EL (cell line): ENCODE measurements around the gene HERC2.
"Not testable (repeated sequence)": the region's sequence is repeated elsewhere in the genome, so short reads cannot be mapped to it uniquely, and the experiment has no call there.

Experiments used
- DNase-seq: peaks from one replicate; pipeline ENCODE4 v3.0.0-alpha.2; 2016

The HERC2 gene, protein sequence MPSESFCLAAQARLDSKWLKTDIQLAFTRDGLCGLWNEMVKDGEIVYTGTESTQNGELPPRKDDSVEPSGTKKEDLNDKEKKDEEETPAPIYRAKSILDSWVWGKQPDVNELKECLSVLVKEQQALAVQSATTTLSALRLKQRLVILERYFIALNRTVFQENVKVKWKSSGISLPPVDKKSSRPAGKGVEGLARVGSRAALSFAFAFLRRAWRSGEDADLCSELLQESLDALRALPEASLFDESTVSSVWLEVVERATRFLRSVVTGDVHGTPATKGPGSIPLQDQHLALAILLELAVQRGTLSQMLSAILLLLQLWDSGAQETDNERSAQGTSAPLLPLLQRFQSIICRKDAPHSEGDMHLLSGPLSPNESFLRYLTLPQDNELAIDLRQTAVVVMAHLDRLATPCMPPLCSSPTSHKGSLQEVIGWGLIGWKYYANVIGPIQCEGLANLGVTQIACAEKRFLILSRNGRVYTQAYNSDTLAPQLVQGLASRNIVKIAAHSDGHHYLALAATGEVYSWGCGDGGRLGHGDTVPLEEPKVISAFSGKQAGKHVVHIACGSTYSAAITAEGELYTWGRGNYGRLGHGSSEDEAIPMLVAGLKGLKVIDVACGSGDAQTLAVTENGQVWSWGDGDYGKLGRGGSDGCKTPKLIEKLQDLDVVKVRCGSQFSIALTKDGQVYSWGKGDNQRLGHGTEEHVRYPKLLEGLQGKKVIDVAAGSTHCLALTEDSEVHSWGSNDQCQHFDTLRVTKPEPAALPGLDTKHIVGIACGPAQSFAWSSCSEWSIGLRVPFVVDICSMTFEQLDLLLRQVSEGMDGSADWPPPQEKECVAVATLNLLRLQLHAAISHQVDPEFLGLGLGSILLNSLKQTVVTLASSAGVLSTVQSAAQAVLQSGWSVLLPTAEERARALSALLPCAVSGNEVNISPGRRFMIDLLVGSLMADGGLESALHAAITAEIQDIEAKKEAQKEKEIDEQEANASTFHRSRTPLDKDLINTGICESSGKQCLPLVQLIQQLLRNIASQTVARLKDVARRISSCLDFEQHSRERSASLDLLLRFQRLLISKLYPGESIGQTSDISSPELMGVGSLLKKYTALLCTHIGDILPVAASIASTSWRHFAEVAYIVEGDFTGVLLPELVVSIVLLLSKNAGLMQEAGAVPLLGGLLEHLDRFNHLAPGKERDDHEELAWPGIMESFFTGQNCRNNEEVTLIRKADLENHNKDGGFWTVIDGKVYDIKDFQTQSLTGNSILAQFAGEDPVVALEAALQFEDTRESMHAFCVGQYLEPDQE (N-terminal part only)

DNA sequence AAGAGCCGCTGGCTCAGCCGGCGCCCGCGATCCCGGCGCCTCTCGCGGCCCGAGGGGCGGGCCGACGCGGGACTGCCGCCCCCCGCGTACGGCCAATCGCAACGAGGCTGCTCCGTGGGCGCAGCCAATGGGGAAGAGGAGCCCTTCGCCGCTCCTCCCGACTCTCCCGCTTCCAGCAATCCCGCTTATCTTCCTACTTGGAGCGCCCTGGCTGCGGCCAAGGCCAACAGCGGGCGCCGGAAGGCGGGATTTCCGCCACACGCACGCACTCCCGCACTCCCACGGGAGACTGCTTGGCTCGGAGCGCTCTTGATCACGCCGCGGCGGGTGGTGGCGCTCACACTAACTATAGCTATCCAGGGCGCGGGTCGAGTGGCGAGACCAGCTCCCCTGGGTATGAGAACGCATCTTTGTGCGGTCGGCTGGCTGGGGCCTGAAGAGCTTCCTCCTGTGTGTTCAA lies at the start of gene HERC2:
HERC2 (minus strand) TSS at position 51 of the 460 bp plus-strand sequence. CDS start 746 bp downstream, outside the sequence.
- not testable (repeated sequence) for DNase-seq

DNA sequence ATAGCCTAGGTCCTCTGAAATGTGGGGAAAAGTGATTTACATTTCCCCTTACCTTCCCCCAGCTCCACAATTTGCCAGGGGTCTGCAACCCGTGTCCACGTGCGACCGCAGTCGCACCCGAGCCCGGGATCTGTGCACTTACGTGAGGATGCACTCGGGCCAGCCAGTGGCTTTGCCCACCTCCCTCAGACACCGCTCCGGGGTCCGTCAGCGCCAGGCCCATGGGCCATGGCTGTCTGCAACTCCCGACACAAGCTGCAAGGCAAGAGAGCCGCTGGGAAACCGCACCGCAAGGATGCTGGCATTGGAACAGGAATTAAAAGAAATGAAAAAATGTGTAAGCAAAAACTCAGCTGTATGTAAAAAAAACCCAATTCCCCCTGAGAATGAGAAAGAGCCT lies 43.5 kb upstream of the HERC2 start:
- not testable (repeated sequence) for DNase-seq

DNA sequence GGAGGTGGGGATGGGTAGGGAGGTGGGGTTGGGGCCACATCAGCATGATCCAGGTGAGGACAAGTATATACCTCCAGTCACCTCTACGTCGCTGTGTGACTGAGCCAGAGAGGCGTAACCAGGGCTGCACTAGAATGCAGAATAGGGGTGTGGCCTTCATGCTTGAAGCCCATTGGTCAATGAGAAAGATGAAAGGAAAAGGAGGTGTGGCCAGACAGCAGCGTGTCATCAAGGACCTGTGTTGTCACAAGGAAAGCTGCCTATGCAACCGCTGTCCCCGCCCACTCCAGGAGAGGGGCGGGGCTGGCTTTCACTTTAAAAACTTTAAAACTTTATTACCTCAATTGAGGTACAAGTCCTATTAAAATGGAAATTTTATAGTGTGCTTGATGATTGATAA lies 36.0 kb upstream of the HERC2 start, which contains the start of gene GOLGA6L24:
GOLGA6L24 (minus strand) TSS at position 101 of the 400 bp plus-strand sequence; CDS start at position 40, 61 bp downstream.
- DNase-seq = not testable (repeated sequence)

DNA sequence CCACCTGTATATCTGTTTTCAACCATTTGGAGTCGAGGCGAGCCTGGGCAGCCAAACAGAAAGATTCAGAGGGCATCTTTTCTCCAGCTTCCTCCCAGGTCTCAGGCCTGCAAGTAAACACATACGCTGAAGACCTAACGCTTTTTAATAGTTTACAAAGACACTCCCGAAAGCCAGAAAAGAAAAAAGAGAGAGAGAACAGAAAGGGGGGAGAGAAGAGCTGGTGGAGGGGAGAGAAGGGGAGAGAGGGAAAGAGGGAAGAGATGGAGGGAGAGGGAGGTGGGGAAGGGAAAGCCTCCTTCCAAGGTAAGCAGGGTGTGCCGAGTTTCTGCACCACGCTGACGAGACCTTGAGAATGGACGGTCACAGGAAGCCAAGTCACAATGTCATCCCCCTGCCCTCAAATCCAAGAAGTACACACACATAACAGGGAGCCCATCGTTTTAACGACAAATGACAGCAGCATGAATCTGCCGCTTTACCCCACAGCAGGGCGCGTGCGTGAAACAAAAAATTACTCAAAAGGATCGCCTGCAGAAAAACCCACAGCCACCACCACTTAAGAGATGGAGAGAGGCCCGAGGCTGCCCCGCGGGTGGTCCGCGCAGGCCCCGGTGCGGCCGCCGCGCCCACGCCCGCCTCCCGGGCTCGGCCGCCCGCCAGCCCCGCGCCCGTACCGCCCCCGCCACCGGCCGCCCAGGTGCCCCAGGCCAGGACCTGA lies 461 bp downstream of the HERC2 start:
- not testable (repeated sequence) for DNase-seq

DNA sequence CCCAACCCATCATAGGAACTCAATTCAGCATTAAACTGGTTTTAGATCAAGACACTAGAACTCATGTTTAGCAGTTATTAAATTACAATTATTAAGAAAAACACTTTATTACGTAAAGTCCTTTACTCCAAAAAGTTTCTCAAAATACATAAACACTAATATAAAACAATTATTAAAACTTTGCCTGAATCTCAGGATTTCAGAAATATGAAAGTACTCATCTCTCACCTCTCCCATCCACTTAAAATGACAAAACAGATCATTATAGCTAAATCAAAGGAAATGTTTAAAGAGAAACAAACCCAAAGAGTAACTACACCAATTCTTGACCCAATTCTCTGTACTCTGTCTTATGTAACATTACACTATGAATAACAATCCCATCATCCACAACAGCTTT lies 2.3 kb downstream of the HERC2 start:
- not testable (repeated sequence) for DNase-seq

DNA sequence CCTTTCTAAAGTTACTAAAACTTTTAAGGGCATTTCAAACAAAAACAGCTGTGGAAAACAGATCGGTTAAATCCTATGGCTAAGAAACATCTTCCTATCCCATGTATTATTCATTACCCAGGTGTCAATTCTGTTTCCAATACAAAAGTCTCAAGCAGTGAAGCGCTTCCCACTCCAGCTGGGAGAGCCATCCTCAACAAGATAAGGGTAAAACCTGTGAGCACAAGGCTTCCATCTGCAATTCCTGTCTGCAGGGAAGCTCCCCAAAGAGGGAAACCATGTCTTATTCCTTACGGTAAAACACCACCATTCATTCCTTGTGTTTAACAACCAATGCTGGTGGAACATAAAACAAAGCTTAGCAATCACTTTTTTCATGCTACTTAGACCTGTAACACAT lies 3.2 kb downstream of the HERC2 start:
- DNase-seq = not testable (repeated sequence)

DNA sequence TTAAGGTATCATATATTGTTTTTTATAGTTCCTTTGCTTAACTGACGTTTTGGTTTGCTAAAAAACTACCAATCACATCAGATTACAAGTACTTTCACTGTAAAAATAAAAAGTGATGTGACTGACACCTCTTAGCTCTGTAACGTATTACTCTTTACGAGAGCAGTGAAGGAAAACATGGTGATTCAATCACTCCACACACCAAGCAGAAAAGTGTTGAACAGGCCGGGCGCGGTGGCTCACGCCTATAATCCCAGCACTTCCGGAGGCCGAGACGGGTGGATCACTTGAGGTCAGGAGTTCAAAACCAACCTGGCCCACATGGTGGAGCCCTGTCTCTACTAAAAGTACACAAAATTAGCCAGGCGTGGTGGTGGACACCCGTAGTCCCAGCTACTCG lies 3.9 kb downstream of the HERC2 start:
- DNase-seq = not testable (repeated sequence)

DNA sequence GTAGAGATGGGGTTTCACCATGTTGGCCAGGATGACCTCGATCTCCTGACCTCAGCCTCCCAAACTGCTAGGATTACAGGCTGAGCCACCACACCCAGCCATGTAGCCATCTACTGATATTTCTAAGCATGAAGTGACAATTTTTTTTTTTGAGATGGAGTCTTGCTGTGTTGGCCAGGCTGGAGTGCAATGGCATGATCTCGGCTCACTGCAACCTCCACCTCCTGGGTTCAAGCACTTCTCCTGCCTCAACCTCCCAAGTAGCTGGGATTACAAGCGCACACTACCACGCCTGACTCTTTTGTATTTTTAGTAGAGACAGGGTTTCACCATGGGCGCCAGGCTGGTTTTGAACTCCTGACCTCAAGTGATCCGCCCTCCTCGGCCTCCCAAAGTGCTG lies 5.0 kb downstream of the HERC2 start:
- DNase-seq = not testable (repeated sequence)

DNA sequence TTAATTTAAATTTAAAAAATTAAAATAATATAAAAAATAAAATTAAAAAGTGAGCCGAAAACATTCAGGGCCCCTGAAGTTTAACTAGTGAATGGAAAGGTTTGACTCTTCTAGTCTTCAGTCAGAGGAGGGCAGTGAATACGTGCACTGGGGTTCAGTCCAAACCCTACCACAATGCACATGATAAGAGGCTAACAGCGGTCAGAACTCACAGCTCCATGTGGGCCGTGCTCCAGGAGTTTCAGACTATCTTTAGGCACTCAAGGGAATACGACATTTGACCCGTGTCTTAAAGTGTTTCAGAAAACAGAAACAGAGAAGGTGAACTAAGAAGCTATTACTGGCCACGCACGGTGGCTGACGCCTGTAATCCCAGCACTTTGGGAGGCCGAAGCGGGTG lies 11.5 kb downstream of the HERC2 start:
- not testable (repeated sequence) for DNase-seq

DNA sequence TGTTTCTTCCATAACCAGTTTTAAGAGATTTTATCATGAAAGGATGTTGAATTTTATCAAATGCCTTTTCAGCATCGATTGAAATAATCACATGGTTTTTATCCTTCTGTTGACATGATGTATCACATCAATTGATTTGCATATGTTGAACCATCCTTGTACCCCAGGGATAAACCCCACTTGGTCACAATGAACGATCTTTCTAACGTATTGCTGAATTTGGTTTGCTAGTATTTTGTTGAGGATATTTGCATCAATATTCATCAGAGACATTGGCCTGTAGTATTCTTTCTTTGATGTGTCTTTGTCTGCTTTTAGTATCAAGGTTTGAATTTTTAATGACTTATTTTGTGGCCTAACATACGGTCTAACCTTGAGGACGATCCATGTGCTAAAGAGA lies 13.3 kb downstream of the HERC2 start:
- DNase-seq = not testable (repeated sequence)

DNA sequence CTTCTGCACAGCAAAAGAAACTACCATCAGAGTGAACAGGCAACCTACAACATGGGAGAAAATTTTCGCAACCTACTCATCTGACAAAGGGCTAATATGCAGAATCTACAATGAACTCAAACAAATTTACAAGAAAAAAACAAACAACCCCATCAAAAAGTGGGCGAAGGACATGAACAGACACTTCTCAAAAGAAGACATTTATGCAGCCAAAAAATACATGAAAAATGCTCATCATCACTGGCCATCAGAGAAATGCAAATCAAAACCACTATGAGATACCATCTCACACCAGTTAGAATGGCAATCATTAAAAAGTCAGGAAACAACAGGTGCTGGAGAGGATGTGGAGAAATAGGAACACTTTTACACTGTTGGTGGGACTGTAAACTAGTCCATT lies 16.3 kb downstream of the HERC2 start:
- not testable (repeated sequence) for DNase-seq

DNA sequence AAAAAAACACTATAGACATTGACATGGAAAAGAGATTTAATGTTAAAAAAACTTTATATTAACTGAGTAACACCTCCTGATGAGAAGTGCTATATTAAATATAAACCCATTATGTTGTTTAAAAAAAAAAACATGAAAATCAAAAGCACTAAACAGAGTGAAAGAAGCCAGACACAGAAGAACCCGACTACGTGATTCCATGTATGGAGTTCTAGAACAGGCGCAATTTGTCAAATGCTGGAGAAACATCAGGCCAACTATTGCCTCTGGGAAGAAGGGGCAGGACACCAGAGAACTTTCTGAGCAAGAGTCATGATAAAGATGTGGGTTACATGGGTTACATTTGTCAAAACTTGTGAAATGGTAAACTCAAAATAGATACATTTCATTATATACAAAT lies 24.5 kb downstream of the HERC2 start:
- DNase-seq = not testable (repeated sequence)

DNA sequence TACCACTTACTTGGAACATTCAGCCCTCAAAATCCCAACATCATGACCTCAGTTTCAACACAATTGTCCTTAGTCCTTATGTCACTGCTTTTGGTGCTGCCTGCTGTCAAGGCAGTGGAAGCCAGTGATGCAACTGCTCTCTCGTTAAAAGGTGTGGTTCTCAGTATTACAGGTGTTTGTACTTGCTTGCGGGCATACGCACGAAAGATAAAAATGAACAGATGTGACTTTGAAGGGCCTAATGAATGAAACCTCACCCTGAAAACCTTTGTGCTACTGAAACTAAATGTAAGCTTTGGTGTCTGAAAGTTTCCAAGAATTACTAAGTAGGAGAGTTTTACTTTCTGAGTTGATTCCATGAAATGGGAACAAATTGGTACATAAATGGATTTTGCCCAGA lies 25.2 kb downstream of the HERC2 start:
- DNase-seq = not testable (repeated sequence)

DNA sequence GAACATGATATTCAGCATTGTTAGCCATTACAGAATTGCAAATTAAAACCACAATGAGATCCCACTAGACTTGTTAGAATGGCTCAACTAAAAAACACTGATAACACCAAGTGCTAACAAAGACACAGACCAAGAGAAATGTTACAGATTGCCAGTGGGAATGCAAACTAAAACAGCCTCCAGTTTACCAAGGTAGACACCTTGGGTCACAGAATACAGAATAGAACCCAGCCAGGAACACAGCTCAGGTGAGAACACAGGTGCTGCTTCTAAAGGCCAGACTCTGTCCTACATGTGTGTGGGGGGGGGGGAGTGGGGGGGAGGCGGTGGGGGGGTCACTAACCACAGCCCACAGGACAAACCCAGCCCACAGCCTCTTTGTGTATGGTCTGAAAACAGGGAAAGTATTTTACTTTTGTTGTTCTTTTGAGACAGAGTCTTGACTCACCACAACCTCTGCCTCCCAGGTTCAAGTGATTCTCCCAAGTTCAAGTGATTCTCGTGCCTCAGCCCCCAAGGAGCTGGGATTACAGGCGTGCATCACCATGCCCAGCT lies 26.9 kb downstream of the HERC2 start:
- not testable (repeated sequence) for DNase-seq

DNA sequence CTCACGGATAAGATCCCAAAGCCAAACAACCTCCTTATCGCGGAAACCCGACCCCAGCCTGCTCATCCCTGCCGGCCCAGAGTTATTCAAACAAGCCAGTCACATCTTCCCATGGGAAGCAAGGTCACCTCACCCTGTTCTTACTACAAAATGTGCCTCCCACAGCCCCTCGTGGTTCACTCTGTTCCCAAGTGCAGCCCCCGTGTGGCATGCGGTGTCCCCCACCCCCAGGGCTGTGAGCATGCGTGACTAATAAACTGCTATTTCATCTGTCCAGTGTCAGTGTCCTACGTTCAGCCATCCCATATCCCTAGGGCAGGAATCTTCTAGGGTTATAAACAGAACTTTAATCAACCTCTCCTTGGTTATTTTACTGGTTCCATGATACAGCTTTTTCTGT lies 27.4 kb downstream of the HERC2 start:
- not testable (repeated sequence) for DNase-seq

DNA sequence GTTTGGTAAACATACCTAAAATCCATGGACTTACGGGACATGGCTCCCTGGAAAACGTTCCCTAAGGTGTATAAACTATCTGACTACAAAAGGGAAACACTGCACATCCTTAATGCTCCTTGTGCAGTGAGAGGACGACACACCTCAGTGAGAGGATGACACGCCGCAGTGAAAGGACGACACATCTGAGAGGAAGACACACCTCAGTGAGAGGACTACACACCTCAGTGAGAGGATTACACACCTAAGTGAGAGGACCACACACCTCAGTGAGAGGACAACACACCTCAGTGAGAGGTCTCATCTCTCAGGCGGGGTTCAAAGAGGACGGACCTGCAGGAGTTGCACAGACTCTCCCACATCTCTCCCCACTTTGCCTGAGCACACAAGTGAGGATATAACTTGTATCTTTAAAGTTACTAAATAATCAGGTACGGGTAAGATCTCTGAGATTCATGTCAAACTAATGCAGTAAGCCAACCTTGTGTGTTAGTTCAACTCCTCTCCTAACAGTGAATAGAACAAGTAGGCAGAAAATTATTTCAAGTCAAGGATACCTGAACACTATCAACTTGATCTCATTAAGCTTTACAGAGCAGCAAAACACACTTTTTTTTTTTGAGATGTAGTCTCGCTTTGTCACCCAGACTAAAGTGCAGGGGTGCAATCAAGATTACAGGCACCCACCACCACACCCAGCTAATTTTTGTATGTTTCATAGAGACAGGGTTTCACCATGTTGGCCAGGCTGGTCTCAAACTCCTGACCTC lies 32.1 kb downstream of the HERC2 start:
- DNase-seq = no peak

DNA sequence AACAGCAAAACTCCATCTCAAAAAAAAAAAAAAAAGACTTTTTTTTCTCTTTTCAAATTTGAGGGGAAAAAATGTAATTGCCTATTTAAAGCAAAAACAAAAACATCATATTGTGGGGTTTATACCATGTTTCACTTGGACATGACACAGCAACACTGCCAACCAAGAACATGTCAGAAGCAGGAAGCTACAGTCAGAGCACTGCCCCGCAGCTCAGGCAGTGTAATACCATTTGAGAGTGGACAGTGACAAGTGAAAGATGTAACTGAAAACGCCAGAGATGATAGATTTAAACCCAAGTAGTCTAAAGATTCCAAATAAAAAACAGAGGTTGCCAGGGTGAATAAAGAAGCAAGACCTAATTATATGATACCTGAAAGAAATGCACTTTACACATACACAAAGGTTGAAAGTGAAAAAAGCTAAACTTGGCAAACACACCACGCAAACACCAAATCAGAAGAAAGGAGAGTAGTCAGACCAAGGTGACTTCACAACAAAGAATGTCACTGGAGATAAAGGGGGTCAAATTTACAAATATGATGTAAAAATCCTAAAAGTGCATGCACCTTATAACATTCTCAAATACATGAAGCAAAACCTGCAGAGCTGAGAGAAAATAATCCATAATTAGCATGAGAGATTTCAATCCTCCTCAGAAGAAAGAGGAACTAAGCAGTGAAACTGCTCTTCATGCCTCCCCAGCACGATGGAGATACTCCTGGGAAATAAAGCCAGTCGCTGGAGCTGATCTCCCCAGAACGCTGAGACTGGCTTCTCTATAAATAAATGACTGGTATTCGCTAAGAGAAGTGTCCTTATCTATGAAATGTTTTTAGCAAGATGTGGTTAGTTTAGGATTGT lies 32.9 kb downstream of the HERC2 start:
- not testable (repeated sequence) for DNase-seq

DNA sequence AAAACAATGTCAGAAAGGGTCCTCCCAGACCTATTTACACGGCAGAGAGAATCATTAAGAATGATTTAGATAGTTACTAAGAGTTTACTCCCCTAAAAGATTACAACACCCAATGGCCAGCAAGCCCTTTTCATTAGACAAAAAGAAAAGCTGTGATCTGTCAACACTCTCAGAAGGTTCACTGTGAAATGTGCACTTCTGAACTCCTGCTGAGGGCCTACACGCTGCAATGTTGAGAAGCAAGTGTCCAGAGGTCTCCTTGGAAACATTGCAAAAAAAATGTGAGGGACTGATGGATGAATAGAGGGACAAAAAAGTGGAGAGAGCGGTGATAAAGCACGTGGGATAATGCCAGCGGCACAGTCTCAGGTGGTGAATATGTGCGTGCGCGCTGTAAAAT lies 35.3 kb downstream of the HERC2 start:
- not testable (repeated sequence) for DNase-seq

DNA sequence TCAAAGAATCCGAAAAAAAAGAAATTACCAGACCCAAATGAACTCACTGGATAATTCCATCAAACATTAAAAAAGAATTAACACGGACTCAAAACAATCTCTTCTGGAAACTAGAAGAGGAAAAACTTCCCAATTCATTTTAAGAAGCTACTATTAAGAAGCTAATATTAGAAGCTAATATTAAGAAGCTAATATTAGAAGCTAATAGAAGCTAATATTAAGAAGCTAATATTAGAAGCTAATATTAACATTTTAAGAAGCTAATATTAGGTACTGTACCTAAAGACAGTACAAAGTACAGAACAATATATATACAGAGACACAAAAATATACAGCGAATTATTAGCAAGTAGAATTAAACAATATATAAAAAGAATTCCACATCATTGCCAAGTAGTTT lies 35.9 kb downstream of the HERC2 start:
- no peak for DNase-seq

DNA sequence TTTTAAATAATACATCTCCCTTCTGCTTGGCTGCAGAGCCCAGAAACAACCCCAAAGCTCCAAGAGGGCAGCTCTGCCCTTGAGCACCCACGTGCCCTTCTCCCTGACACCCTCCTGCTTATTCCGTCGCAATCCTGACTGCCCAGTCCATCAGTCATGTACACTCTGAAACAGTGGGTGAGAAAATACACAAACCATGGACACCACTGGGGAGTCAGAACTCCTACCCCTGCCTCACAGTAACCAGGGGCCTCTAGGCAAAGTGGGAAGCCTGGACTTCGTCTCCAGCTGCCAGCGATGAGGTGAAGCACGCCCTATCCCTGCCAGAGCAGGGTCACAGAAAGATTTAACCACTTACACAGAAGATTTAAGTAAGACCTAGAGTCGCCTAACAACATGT lies 40.1 kb downstream of the HERC2 start:
- DNase-seq = no peak
